Measurements from ENCODE around the gene CDH22. TPM values are rescaled to one million over a fixed set of nuclear protein-coding genes. Genes with fewer than 3 reads are reported as not detected.

CDH22 gene
- total and polyA plus RNA-seq, 7 experiments from 2014 or later: not detected

GRCh38 chr20:46349742-46350056, 41.4 kb upstream of the CDH22 start:
- Histone ChIP-seq H3K36me3 (ENCODE audit: control insufficient read depth in 2 of 3, insufficient read depth in 3 of 3, low read length in 3 of 3) (peaks cover 0 to 59% (median 4%) of the 10 kb centered on the region in 3 experiments), H3K27ac (ENCODE audit: low read depth, low read length) (no peak overlapping the region), H3K27me3 (ENCODE audit: control insufficient read depth in 2 of 2, insufficient read depth in 2 of 2, low read length in 2 of 2) (no peaks in the 10 kb centered on the region), H3K9me3 (ENCODE audit: control insufficient read depth in 2 of 3, low read length in 3 of 3) (no peaks in the 10 kb centered on the region), H3K4me1 (ENCODE audit: control insufficient read depth in 2 of 2, insufficient read depth in 2 of 2, low read length in 2 of 2) (no peaks in the 10 kb centered on the region), H3K4me3 (ENCODE audit: low read length) (no peak overlapping the region)
- Mint-ChIP-seq H3K4me1 (peaks cover 19 to 33% (median 26%) of the 10 kb centered on the region in 7 donors), H3K27ac (peak overlapping the region in 4 of 9 donors; percentile 23 to 80 (median 35)), H3K9me3 (peaks cover 0 to 4% (median 0%) of the 10 kb centered on the region in 11 donors), H3K36me3 (peaks cover 3 to 29% (median 6%) of the 10 kb centered on the region in 5 donors), H3K27me3 (peaks cover 0 to 3% (median 0%) of the 10 kb centered on the region in 5 donors), H3K4me3 (no peak overlapping the region)
- intact Hi-C loops (cut with micrococcal nuclease): loop anchor here (1.0 to 10.0 kb wide), 3 partner anchors 42 to 327 kb away; no protein-coding TSS in a partner anchor
- CTCF ChIA-PET: interaction anchor here (0.7 to 2.1 kb wide), 5 partner anchors 13 to 58 kb away, joined by 3 to 12 read pairs (median 4); no protein-coding TSS in a partner anchor
- DNase-seq (no peak), ATAC-seq (no peak)
- POLR2A ChIA-PET: interaction anchor here (0.7 to 3.4 kb wide), 6 partner anchors 9 to 51 kb away, joined by 3 to 12 read pairs (median 4); no protein-coding TSS in a partner anchor

GRCh38 chr20:46349035-46349741, 40.9 kb upstream of the CDH22 start:
- Histone ChIP-seq H3K9me3 (ENCODE audit: control insufficient read depth in 2 of 3, low read length in 3 of 3) (no peaks in the 10 kb centered on the region), H3K4me1 (ENCODE audit: control insufficient read depth in 2 of 2, insufficient read depth in 2 of 2, low read length in 2 of 2) (no peaks in the 10 kb centered on the region), H3K4me3 (ENCODE audit: low read length) (no peak overlapping the region), H3K27me3 (ENCODE audit: control insufficient read depth in 2 of 2, insufficient read depth in 2 of 2, low read length in 2 of 2) (no peaks in the 10 kb centered on the region), H3K36me3 (ENCODE audit: control insufficient read depth in 2 of 3, insufficient read depth in 3 of 3, low read length in 3 of 3) (peaks cover 0 to 54% (median 4%) of the 10 kb centered on the region in 3 experiments), H3K27ac (ENCODE audit: low read depth, low read length) (no peak overlapping the region)
- Mint-ChIP-seq H3K36me3 (peaks cover 0 to 26% (median 6%) of the 10 kb centered on the region in 5 donors), H3K4me1 (peaks cover 19 to 33% (median 27%) of the 10 kb centered on the region in 7 donors), H3K4me3 (no peak overlapping the region), H3K9me3 (peaks cover 0 to 6% (median 0%) of the 10 kb centered on the region in 11 donors), H3K27me3 (peaks cover 0 to 8% (median 0%) of the 10 kb centered on the region in 5 donors), H3K27ac (peak overlapping the region in 5 of 9 donors; percentile 23 to 80 (median 40))
- ChIA-PET POLR2A (interaction anchor here (0.7 to 3.4 kb wide), 6 partner anchors 10 to 59 kb away, joined by 3 to 12 read pairs (median 4); no protein-coding TSS in a partner anchor), CTCF (interaction anchor here (0.7 to 2.1 kb wide), 9 partner anchors 13 to 335 kb away, joined by 3 to 12 read pairs (median 3); no protein-coding TSS in a partner anchor)
- DNase-seq (peak in 7 of 9 donors; percentile 30 to 57 (median 39)), ATAC-seq (peak; percentile 68)
- intact Hi-C loops (cut with micrococcal nuclease): loop anchor here (1.0 to 10.0 kb wide), 3 partner anchors 42 to 327 kb away; no protein-coding TSS in a partner anchor

- H3K9me3 Mint-ChIP-seq: peaks cover 0 to 6% (median 0%) of the 10 kb centered on the region in 11 donors
- H3K27me3 Mint-ChIP-seq: peaks cover 0 to 12% (median 0%) of the 10 kb centered on the region in 5 donors
- H3K4me1 Mint-ChIP-seq: peaks cover 19 to 41% (median 30%) of the 10 kb centered on the region in 7 donors
- Histone ChIP-seq H3K27me3 (ENCODE audit: control insufficient read depth in 2 of 2, insufficient read depth in 2 of 2, low read length in 2 of 2) (no peaks in the 10 kb centered on the region), H3K36me3 (ENCODE audit: control insufficient read depth in 2 of 3, insufficient read depth in 3 of 3, low read length in 3 of 3) (peaks cover 0 to 49% (median 4%) of the 10 kb centered on the region in 3 experiments), H3K4me3 (ENCODE audit: low read length) (no peak overlapping the region), H3K4me1 (ENCODE audit: control insufficient read depth in 2 of 2, insufficient read depth in 2 of 2, low read length in 2 of 2) (peaks cover 3 to 4% of the 10 kb centered on the region in 2 donors), H3K27ac (ENCODE audit: low read depth, low read length) (no peak overlapping the region), H3K9me3 (ENCODE audit: control insufficient read depth in 2 of 3, low read length in 3 of 3) (no peaks in the 10 kb centered on the region)
- ATAC-seq (no peak), DNase-seq (no peak)
- ChIA-PET POLR2A (interaction anchor here (0.7 to 3.4 kb wide), 6 partner anchors 13 to 60 kb away, joined by 3 to 12 read pairs (median 4); no protein-coding TSS in a partner anchor), CTCF (interaction anchor here (0.5 to 2.1 kb wide), 8 partner anchors 12 to 251 kb away, joined by 3 to 12 read pairs (median 4); no protein-coding TSS in a partner anchor)
- intact Hi-C loops (cut with micrococcal nuclease): loop anchor here (5.0 to 10.0 kb wide), 2 partner anchors 213 to 326 kb away; no protein-coding TSS in a partner anchor
- no peak overlapping the region for H3K4me3 Mint-ChIP-seq
- H3K36me3 Mint-ChIP-seq: peaks cover 0 to 26% (median 6%) of the 10 kb centered on the region in 5 donors
- peak overlapping the region in 1 of 9 donors; percentile 54 for H3K27ac Mint-ChIP-seq
These were observed 39.8 kb upstream of the CDH22 start for GRCh38 chr20:46347841-46348803.

- ATAC-seq: no peak
- Mint-ChIP-seq H3K4me1 (peaks cover 23 to 52% (median 39%) of the 10 kb centered on the region in 7 donors), H3K9me3 (peaks cover 0 to 6% (median 0%) of the 10 kb centered on the region in 11 donors), H3K36me3 (peaks cover 0 to 19% (median 6%) of the 10 kb centered on the region in 5 donors), H3K4me3 (peak overlapping the region in 1 of 10 donors; percentile 20), H3K27ac (peak overlapping the region in 4 of 9 donors; percentile 2 to 69 (median 27)), H3K27me3 (peaks cover 0 to 26% (median 3%) of the 10 kb centered on the region in 5 donors)
- ChIA-PET POLR2A (interaction anchor here (0.8 to 1.7 kb wide), 3 partner anchors 11 to 17 kb away, joined by 3 to 4 read pairs (median 3); no protein-coding TSS in a partner anchor), CTCF (interaction anchor here (0.6 to 1.3 kb wide), 3 partner anchors 9 to 29 kb away, joined by 3 to 6 read pairs (median 4); no protein-coding TSS in a partner anchor)
- Histone ChIP-seq H3K27me3 (ENCODE audit: control insufficient read depth in 2 of 2, insufficient read depth in 2 of 2, low read length in 2 of 2) (no peaks in the 10 kb centered on the region), H3K4me1 (ENCODE audit: control insufficient read depth in 2 of 2, insufficient read depth in 2 of 2, low read length in 2 of 2) (peaks cover 8 to 15% of the 10 kb centered on the region in 2 donors), H3K4me3 (ENCODE audit: low read length) (no peak overlapping the region), H3K9me3 (ENCODE audit: control insufficient read depth in 2 of 3, low read length in 3 of 3) (no peaks in the 10 kb centered on the region), H3K27ac (ENCODE audit: low read depth, low read length) (no peak overlapping the region), H3K36me3 (ENCODE audit: control insufficient read depth in 2 of 3, insufficient read depth in 3 of 3, low read length in 3 of 3) (peaks cover 0 to 37% (median 0%) of the 10 kb centered on the region in 3 experiments)
- no peak for DNase-seq
- intact Hi-C loops (cut with micrococcal nuclease): loop anchor here (5.0 to 10.0 kb wide), 2 partner anchors 212 to 324 kb away; no protein-coding TSS in a partner anchor
These were observed 38.5 kb upstream of the CDH22 start for GRCh38 chr20:46346770-46347169.

GRCh38 chr20:46344488-46345162, 36.3 kb upstream of the CDH22 start:
- CTCF ChIA-PET: interaction anchor here (0.6 kb wide), 1 partner anchor 48 kb away, joined by 3 read pairs; no protein-coding TSS in a partner anchor
- H3K27me3 Mint-ChIP-seq: peaks cover 0 to 37% (median 4%) of the 10 kb centered on the region in 5 donors
- peaks cover 0 to 6% (median 0%) of the 10 kb centered on the region in 11 donors for H3K9me3 Mint-ChIP-seq
- no peaks in the 10 kb centered on the region for H3K27me3 ChIP-seq (ENCODE audit: control insufficient read depth in 2 of 2, insufficient read depth in 2 of 2, low read length in 2 of 2)
- H3K27ac Mint-ChIP-seq: peak overlapping the region in 8 of 9 donors; percentile 34 to 91 (median 77)
- H3K36me3 Mint-ChIP-seq: peaks cover 0 to 7% (median 4%) of the 10 kb centered on the region in 5 donors
- H3K27ac ChIP-seq (ENCODE audit: low read depth, low read length): peak overlapping the region; percentile 8
- POLR2A ChIA-PET: interaction anchor here (1.0 to 2.2 kb wide), 3 partner anchors 9 to 19 kb away, joined by 4 to 16 read pairs (median 4); no protein-coding TSS in a partner anchor
- no peak overlapping the region for H3K4me3 ChIP-seq (ENCODE audit: low read length)
- H3K4me3 Mint-ChIP-seq: peak overlapping the region in 6 of 10 donors; percentile 10 to 52 (median 34)
- peaks cover 0 to 16% (median 0%) of the 10 kb centered on the region in 3 experiments for H3K36me3 ChIP-seq (ENCODE audit: control insufficient read depth in 2 of 3, insufficient read depth in 3 of 3, low read length in 3 of 3)
- peaks cover 13 to 52% (median 38%) of the 10 kb centered on the region in 7 donors for H3K4me1 Mint-ChIP-seq
- DNase-seq: no peak
- intact Hi-C loops (cut with micrococcal nuclease): loop anchor here (5.0 to 10.0 kb wide), 2 partner anchors 210 to 322 kb away; no protein-coding TSS in a partner anchor
- H3K9me3 ChIP-seq (ENCODE audit: control insufficient read depth in 2 of 3, low read length in 3 of 3): no peaks in the 10 kb centered on the region
- no peak for ATAC-seq
- H3K4me1 ChIP-seq (ENCODE audit: control insufficient read depth in 2 of 2, insufficient read depth in 2 of 2, low read length in 2 of 2): peaks cover 8 to 15% of the 10 kb centered on the region in 2 donors

Measured in naive thymus-derived CD4-positive, alpha-beta T cell (primary cell).